ENCODE results near the gene OR8J3.

Gene OR8J3

DNA sequence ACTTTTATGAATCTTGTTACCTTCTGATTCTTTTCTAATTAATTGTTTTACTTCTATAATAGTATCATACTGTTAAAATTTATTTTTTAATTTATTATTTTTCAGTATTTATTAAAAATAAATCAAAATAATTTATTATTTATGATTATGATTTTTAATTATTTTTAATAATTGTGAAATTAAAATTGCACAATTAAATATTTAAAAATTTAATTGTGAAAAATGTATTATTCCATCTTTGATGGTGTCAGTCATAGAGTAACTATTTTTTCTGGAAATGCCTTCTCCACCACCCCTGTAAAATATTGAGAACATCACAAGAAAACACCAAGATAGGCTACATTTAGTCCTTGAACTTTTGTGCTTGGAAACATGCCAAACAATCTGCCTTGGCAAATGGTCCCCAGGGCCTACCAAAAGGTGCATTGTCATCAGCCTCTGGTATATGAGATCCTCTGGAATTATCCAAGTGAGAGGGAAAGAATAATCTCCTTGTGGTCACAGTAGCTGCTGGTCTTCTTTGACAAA is 36.7 kb downstream of the OR8J3 start, which contains the start of gene OR8H2:
TSS of gene OR8H2 (plus strand) at position 478 of the 528 bp plus-strand sequence. CDS start 1,356 bp downstream, outside the sequence.
- Histone ChIP-seq H3K27me3 (ENCODE audit: insufficient read depth, low read depth, severe bottlenecking) (peaks cover 7% of the 10 kb centered on the region), H3K4me3 (ENCODE audit: low read depth, low read length) (no peak within 1 kb of the TSS), H3K9me3 (ENCODE audit: severe bottlenecking) (no peaks in the 10 kb centered on the region), H3K36me3 (no peaks in the 10 kb centered on the region), H3K27ac (no peak within 1 kb of the TSS)
- TF ChIP-seq, protein P1, sequence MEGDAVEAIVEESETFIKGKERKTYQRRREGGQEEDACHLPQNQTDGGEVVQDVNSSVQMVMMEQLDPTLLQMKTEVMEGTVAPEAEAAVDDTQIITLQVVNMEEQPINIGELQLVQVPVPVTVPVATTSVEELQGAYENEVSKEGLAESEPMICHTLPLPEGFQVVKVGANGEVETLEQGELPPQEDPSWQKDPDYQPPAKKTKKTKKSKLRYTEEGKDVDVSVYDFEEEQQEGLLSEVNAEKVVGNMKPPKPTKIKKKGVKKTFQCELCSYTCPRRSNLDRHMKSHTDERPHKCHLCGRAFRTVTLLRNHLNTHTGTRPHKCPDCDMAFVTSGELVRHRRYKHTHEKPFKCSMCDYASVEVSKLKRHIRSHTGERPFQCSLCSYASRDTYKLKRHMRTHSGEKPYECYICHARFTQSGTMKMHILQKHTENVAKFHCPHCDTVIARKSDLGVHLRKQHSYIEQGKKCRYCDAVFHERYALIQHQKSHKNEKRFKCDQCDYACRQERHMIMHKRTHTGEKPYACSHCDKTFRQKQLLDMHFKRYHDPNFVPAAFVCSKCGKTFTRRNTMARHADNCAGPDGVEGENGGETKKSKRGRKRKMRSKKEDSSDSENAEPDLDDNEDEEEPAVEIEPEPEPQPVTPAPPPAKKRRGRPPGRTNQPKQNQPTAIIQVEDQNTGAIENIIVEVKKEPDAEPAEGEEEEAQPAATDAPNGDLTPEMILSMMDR (IDR thresholded peaks at IDR 0.05; ENCODE audit: low read depth, low read length) = no peak
- DNase-seq = no peak

DNA sequence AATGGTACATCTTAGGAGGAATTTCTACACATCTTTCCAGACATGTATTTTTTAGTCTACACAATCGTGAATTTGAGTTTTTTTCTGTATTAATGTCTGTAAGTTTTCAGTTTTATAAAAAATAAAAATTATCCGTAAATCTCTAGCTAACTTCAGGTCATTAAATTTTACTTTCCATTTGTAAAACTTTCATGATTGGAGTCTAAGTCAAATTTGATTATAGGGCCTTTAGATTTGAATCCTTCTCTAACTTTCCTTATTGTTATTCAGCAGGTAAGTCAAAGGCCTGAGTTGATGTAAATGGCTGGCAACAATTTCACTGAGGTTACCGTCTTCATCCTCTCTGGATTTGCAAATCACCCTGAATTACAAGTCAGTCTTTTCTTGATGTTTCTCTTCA is 47.0 kb downstream of the OR8J3 start, which contains the start of gene OR8I2:
TSS of gene OR8I2 (plus strand) at position 301 of the 400 bp plus-strand sequence. CDS start at position 301, 0 bp downstream.
- H3K27ac ChIP-seq = no peak within 1 kb of the TSS
- no peak within 1 kb of the TSS for H3K4me3 ChIP-seq (ENCODE audit: low read depth, low read length)
- TF ChIP-seq, protein P1 (IDR thresholded peaks at IDR 0.05; ENCODE audit: low read depth, low read length) = no peak
- H3K36me3 ChIP-seq = no peaks in the 10 kb centered on the region
- no peak for DNase-seq
- no peaks in the 10 kb centered on the region for H3K9me3 ChIP-seq (ENCODE audit: severe bottlenecking)
- H3K27me3 ChIP-seq (ENCODE audit: insufficient read depth, low read depth, severe bottlenecking) = peaks cover 24% of the 10 kb centered on the region

DNA sequence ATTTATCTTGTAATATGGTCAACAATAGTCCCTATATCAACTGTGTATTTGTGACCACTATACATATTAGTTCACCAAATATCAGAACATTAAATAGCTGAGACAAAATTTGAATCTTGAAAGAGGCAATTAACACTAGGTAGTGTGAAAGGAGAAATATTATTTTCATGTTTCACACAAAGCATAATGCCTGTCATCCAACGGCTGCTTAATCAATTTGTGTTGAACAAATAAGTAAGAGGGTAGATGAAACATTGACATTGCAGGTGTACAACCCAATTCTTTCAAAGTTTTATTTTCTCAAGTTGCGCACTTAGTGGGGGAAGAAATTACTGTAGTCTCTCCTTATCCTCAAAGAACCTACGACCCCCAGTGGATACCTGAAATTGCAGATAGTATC is 50.3 kb downstream of the OR8J3 start:
- TF ChIP-seq, protein P1 (IDR thresholded peaks at IDR 0.05; ENCODE audit: low read depth, low read length) = no peak

More for the DNA sequence above, 50.3 kb downstream of the OR8J3 start:
- Histone ChIP-seq H3K4me3 (ENCODE audit: low read depth, low read length) (no peak overlapping the region), H3K27me3 (ENCODE audit: insufficient read depth, low read depth, severe bottlenecking) (peaks cover 18% of the 10 kb centered on the region), H3K36me3 (no peaks in the 10 kb centered on the region), H3K9me3 (ENCODE audit: severe bottlenecking) (no peaks in the 10 kb centered on the region), H3K27ac (no peak overlapping the region)
- DNase-seq = no peak

Data from WERI-Rb-1 (cell line).